Type B pancreatic cell (in vitro differentiated cells): ENCODE data around the gene CHST8. TPM values are rescaled to one million over a fixed set of nuclear protein-coding genes. Genes with fewer than 3 reads are reported as not detected.

Source experiments
- DNase-seq: peaks from one replicate; pipeline ENCODE4 v3.0.0; 2021; ENCODE audit warnings: mixed read lengths; ENCODE audit not compliant: unreplicated experiment; ENCODE audit errors: extremely low spot score
- H3K27ac Mint-ChIP-seq: 2 replicates; pipeline ENCODE4 v1.8.0; 2021; ENCODE audit warnings: mild to moderate bottlenecking, mixed read lengths
- H3K27me3 Mint-ChIP-seq: 2 replicates; pipeline ENCODE4 v1.8.0; 2021; ENCODE audit warnings: mixed read lengths
- H3K36me3 Mint-ChIP-seq: 2 replicates; pipeline ENCODE4 v1.8.0; 2021; ENCODE audit warnings: mixed read lengths
- H3K4me1 Mint-ChIP-seq: one replicate; pipeline ENCODE4 v1.8.0; 2021; ENCODE audit warnings: mixed read lengths; ENCODE audit not compliant: unreplicated experiment
- H3K4me3 Mint-ChIP-seq: 2 replicates; pipeline ENCODE4 v1.8.0; 2021; ENCODE audit warnings: mild to moderate bottlenecking, mixed read lengths
- H3K9me3 Mint-ChIP-seq: 2 replicates; pipeline ENCODE4 v1.8.0; 2021; ENCODE audit warnings: mixed read lengths
- CTCF ChIP-seq: fragments of 200-600 bp; sonication (generic); conservative IDR thresholded peaks from 2 replicates; pipeline ENCODE4 v1.5.0; 2021; ENCODE audit warnings: antibody characterized with exemption, mild to moderate bottlenecking
- total RNA-seq: library from RNA; stranded (reverse); gene quantifications from 2 replicates; pipeline ENCODE4 v1.2.1, GENCODE V29; 2021; ENCODE audit warnings: low replicate concordance

Gene CHST8
- total RNA-seq, 1 donor from 2014 or later: 5.7 TPM

- Mint-ChIP-seq H3K4me1 (no peaks in the 10 kb centered on the region), H3K4me3 (no peak overlapping the region)
Observed at GRCh38 chr19:33745297-33745696, 123.5 kb downstream of the CHST8 start.

GRCh38 chr19:33746159-33746558, 124.4 kb downstream of the CHST8 start:
- no peak overlapping the region for H3K4me3 Mint-ChIP-seq
- DNase-seq: no peak
- H3K27me3 Mint-ChIP-seq: peaks cover 19% of the 10 kb centered on the region
- no peak overlapping the region for H3K27ac Mint-ChIP-seq
- TF ChIP-seq CTCF: no peak
- H3K4me1 Mint-ChIP-seq: no peaks in the 10 kb centered on the region
- H3K36me3 Mint-ChIP-seq: no peaks in the 10 kb centered on the region
- no peaks in the 10 kb centered on the region for H3K9me3 Mint-ChIP-seq

More at GRCh38 chr19:33745297-33745696, 123.5 kb downstream of the CHST8 start:
- DNase-seq: no peak
- Mint-ChIP-seq H3K27ac (no peak overlapping the region), H3K27me3 (peaks cover 23% of the 10 kb centered on the region), H3K9me3 (no peaks in the 10 kb centered on the region), H3K36me3 (no peaks in the 10 kb centered on the region)
- no peak for TF ChIP-seq CTCF

- Mint-ChIP-seq H3K27me3 (peaks cover 18% of the 10 kb centered on the region), H3K27ac (no peak overlapping the region)
- TF ChIP-seq CTCF: no peak
Observed at GRCh38 chr19:33747273-33747672, 125.5 kb downstream of the CHST8 start.

GRCh38 chr19:33748231-33748630, 126.5 kb downstream of the CHST8 start:
- no peaks in the 10 kb centered on the region for H3K9me3 Mint-ChIP-seq
- no peaks in the 10 kb centered on the region for H3K36me3 Mint-ChIP-seq
- no peak overlapping the region for H3K27ac Mint-ChIP-seq
- no peaks in the 10 kb centered on the region for H3K4me1 Mint-ChIP-seq
- H3K27me3 Mint-ChIP-seq: peaks cover 21% of the 10 kb centered on the region
- TF ChIP-seq CTCF: no peak
- H3K4me3 Mint-ChIP-seq: no peak overlapping the region
- DNase-seq: no peak

More at GRCh38 chr19:33747273-33747672, 125.5 kb downstream of the CHST8 start:
- no peak for DNase-seq
- Mint-ChIP-seq H3K9me3 (no peaks in the 10 kb centered on the region), H3K4me3 (no peak overlapping the region), H3K36me3 (no peaks in the 10 kb centered on the region), H3K4me1 (no peaks in the 10 kb centered on the region)

GRCh38 chr19:33749016-33749415, 127.3 kb downstream of the CHST8 start:
- Mint-ChIP-seq H3K4me3 (no peak overlapping the region), H3K4me1 (no peaks in the 10 kb centered on the region), H3K27me3 (peaks cover 20% of the 10 kb centered on the region), H3K27ac (no peak overlapping the region), H3K9me3 (no peaks in the 10 kb centered on the region), H3K36me3 (no peaks in the 10 kb centered on the region)
- no peak for TF ChIP-seq CTCF
- DNase-seq: no peak

- peaks cover 18% of the 10 kb centered on the region for H3K27me3 Mint-ChIP-seq
Observed at GRCh38 chr19:33749619-33750175, 127.9 kb downstream of the CHST8 start.

More at GRCh38 chr19:33749619-33750175, 127.9 kb downstream of the CHST8 start:
- no peak for DNase-seq
- no peak for TF ChIP-seq CTCF
- H3K4me3 Mint-ChIP-seq: no peak overlapping the region
- H3K4me1 Mint-ChIP-seq: no peaks in the 10 kb centered on the region
- no peaks in the 10 kb centered on the region for H3K9me3 Mint-ChIP-seq
- H3K27ac Mint-ChIP-seq: no peak overlapping the region
- H3K36me3 Mint-ChIP-seq: no peaks in the 10 kb centered on the region
